H1 (cell line): ENCODE measurements around the gene WDR59. TPM values are rescaled to one million over a fixed set of nuclear protein-coding genes. Genes with fewer than 3 reads are reported as not detected.

Experiments
- CTCF ChIA-PET: fragments of 300-600 bp; sonication (Branson Sonifier 250); formaldehyde crosslinking; loops from one replicate; lab custom pipeline; 2021; ENCODE audit not compliant: partially characterized antibody; lab: Charles Lee
- POLR2A ChIA-PET: fragments of 300-600 bp; sonication (Branson Sonifier 250); formaldehyde crosslinking; loops from one replicate; lab custom pipeline; 2021; ENCODE audit warnings: inconsistent platforms; ENCODE audit not compliant: partially characterized antibody; lab: Charles Lee
- DNase-seq, 2 experiments: peaks; one replicate each; pipeline versions ENCODE4 v3.0.0 to v3.0.0-alpha.2; 2010 to 2022; ENCODE audit warnings: low spot score in 2 of 2, low read depth in 1 of 2, mixed read lengths in 1 of 2
- FAIRE-seq: peaks from 2 replicates; lab custom pipeline; 2011; peaks lifted over from hg19 to GRCh38; lab: Jason Lieb, UNC
- H2AFZ ChIP-seq: 2 replicates; pipeline ENCODE4 v1.8.1; 2012; ENCODE audit warnings: low read length, inconsistent platforms
- H2AK5ac ChIP-seq: 2 replicates; pipeline ENCODE4 v1.6.1; 2013; ENCODE audit warnings: low read depth, low read length
- H2BK120ac ChIP-seq: replicated peaks from 2 replicates; pipeline ENCODE3; 2013; ENCODE audit warnings: low read depth, low read length, inconsistent platforms
- H2BK12ac ChIP-seq: 2 replicates; pipeline ENCODE4 v1.6.1; 2013; ENCODE audit warnings: low read depth, low read length
- H2BK15ac ChIP-seq: 2 replicates; pipeline ENCODE4 v1.6.1; 2013; ENCODE audit warnings: low read length
- H2BK20ac ChIP-seq: 2 replicates; pipeline ENCODE4 v1.6.1; 2013; ENCODE audit warnings: low read length
- H2BK5ac ChIP-seq: 2 replicates; pipeline ENCODE4 v1.6.1; 2013; ENCODE audit warnings: low read depth, low read length
- H3K14ac ChIP-seq: 2 replicates; pipeline ENCODE4 v1.6.1; 2013; ENCODE audit warnings: inconsistent platforms; ENCODE audit not compliant: insufficient read length
- H3K18ac ChIP-seq: 2 replicates; pipeline ENCODE4 v1.6.1; 2013; ENCODE audit warnings: low read length; ENCODE audit errors: extremely low read depth
- H3K23ac ChIP-seq: 2 replicates; pipeline ENCODE4 v1.6.1; 2013; ENCODE audit warnings: inconsistent platforms; ENCODE audit not compliant: insufficient read length
- H3K23me2 ChIP-seq: 2 replicates; pipeline ENCODE4 v1.6.1; 2013; ENCODE audit warnings: low read depth, low read length
- H3K27ac ChIP-seq: 2 replicates; pipeline ENCODE4 v1.6.1; 2011; ENCODE audit warnings: low read depth, low read length, inconsistent platforms
- H3K27me3 ChIP-seq, 4 experiments: replicated peaks in 1 of 4; 1 replicate in 1 of 4; 2 replicates in 3 of 4; pipeline versions ENCODE4 v1.6.1 to v1.8.1; 2011 to 2013; ENCODE audit warnings: low read length in 3 of 4, mild to moderate bottlenecking in 3 of 4, inconsistent platforms in 2 of 4, mixed read lengths in 2 of 4, moderate library complexity in 1 of 4; ENCODE audit not compliant: control insufficient read depth in 3 of 4, insufficient read depth in 3 of 4; ENCODE audit errors: extremely low read depth in 1 of 4
- H3K36me3 ChIP-seq, 4 experiments: 2 replicates each; pipeline versions ENCODE4 v1.6.1 to v1.8.1; 2011 to 2013; ENCODE audit warnings: mild to moderate bottlenecking in 4 of 4, low read length in 3 of 4, moderate library complexity in 2 of 4, control low read depth in 1 of 4, inconsistent platforms in 1 of 4; ENCODE audit not compliant: insufficient read depth in 4 of 4, control insufficient read depth in 2 of 4
- H3K4ac ChIP-seq: replicated peaks from 2 replicates; pipeline ENCODE3; 2013; ENCODE audit warnings: low read length, low read depth, mixed read lengths, inconsistent platforms; ENCODE audit not compliant: insufficient read length
- H3K4me1 ChIP-seq, 4 experiments: replicated peaks in 1 of 4; 1 replicate in 1 of 4; 2 replicates in 3 of 4; pipeline versions ENCODE4 v1.6.1 to v1.8.1; 2011 to 2013; ENCODE audit warnings: low read length in 3 of 4, inconsistent platforms in 2 of 4, mixed read lengths in 1 of 4; ENCODE audit not compliant: insufficient read depth in 4 of 4, control insufficient read depth in 3 of 4
- H3K4me2 ChIP-seq, 2 experiments: 2 replicates each; pipeline versions ENCODE4 v1.6.1 to v1.8.1; 2011 to 2013; ENCODE audit warnings: low read depth in 2 of 2, low read length in 2 of 2, control low read depth in 1 of 2, inconsistent platforms in 1 of 2, mild to moderate bottlenecking in 1 of 2; ENCODE audit not compliant: insufficient read depth in 1 of 2
- H3K4me3 ChIP-seq, 4 experiments: fragments of 200-600, 300-600 bp in 1 of 4; sonication (generic), shearing (Covaris generic), sonication (Bioruptor Twin) in 1 of 4; 2 replicates each; pipeline versions ENCODE4 v1.5.1 to v1.8.1; 2011 to 2016; ENCODE audit warnings: low read length in 4 of 4, low read depth in 3 of 4, control low read depth in 2 of 4, inconsistent platforms in 2 of 4, mild to moderate bottlenecking in 2 of 4, mixed read lengths in 1 of 4, moderate library complexity in 1 of 4; ENCODE audit not compliant: insufficient read depth in 2 of 4; ENCODE audit errors: extremely low read depth in 1 of 4
- H3K56ac ChIP-seq: replicated peaks from 2 replicates; pipeline ENCODE3; 2013; ENCODE audit warnings: low read depth, mild to moderate bottlenecking, mixed read lengths, low read length, inconsistent platforms; ENCODE audit not compliant: insufficient read length
- H3K79me1 ChIP-seq: 2 replicates; pipeline ENCODE4 v1.6.1; 2013; ENCODE audit warnings: low read depth, low read length, control low read depth
- H3K79me2 ChIP-seq, 2 experiments: 2 replicates each; pipeline versions ENCODE4 v1.6.1 to v1.8.1; 2012 to 2013; ENCODE audit warnings: low read length in 2 of 2, mild to moderate bottlenecking in 2 of 2, inconsistent platforms in 1 of 2; ENCODE audit not compliant: insufficient read depth in 2 of 2, control insufficient read depth in 1 of 2
- H3K9ac ChIP-seq, 4 experiments: replicated peaks in 1 of 4; 1 replicate in 1 of 4; 2 replicates in 3 of 4; pipeline versions ENCODE4 v1.6.1 to v1.8.1; 2011 to 2013; ENCODE audit warnings: low read depth in 3 of 4, low read length in 3 of 4, control low read depth in 2 of 4, mild to moderate bottlenecking in 2 of 4, moderate library complexity in 2 of 4, inconsistent platforms in 1 of 4; ENCODE audit errors: extremely low read depth in 1 of 4
- H3K9me3 ChIP-seq, 2 experiments: 2 replicates each; pipeline versions ENCODE4 v1.6.1 to v1.8.1; 2012 to 2013; ENCODE audit warnings: mild to moderate bottlenecking in 2 of 2, moderate library complexity in 2 of 2, control low read depth in 1 of 2, inconsistent platforms in 1 of 2, low read depth in 1 of 2, low read length in 1 of 2, mixed read lengths in 1 of 2; ENCODE audit not compliant: insufficient read depth in 2 of 2
- H4K20me1 ChIP-seq, 2 experiments: replicated peaks in 1 of 2; 2 replicates each; pipeline versions ENCODE3 to v1.8.1; 2011 to 2013; ENCODE audit warnings: inconsistent platforms in 2 of 2, low read length in 2 of 2, mild to moderate bottlenecking in 1 of 2; ENCODE audit not compliant: insufficient read depth in 2 of 2, control insufficient read depth in 1 of 2
- H4K5ac ChIP-seq: 2 replicates; pipeline ENCODE4 v1.6.1; 2013; ENCODE audit warnings: low read length, low read depth, mixed read lengths, inconsistent platforms; ENCODE audit not compliant: insufficient read length
- H4K8ac ChIP-seq: 2 replicates; pipeline ENCODE4 v1.8.0; 2013; ENCODE audit warnings: mild to moderate bottlenecking, moderate library complexity, low read length, inconsistent platforms; ENCODE audit not compliant: insufficient read depth; ENCODE audit errors: extremely low read depth
- H4K91ac ChIP-seq: replicated peaks from 2 replicates; pipeline ENCODE3; 2013; ENCODE audit warnings: low read length, mixed read lengths, inconsistent platforms; ENCODE audit not compliant: insufficient read length
- BRCA1 ChIP-seq: IDR thresholded peaks from 2 replicates; pipeline ENCODE4 v1.6.1; 2012; ENCODE audit warnings: low read depth, low read length, improper control_type of control experiment
- CBX8 ChIP-seq: fragments of 300-800, 300-1000 bp; sonication (generic); IDR thresholded peaks from 2 replicates; pipeline ENCODE4 v1.7.1; 2016; ENCODE audit warnings: low read depth, low read length, borderline replicate concordance
- CEBPB ChIP-seq: IDR thresholded peaks from 2 replicates; pipeline ENCODE4 v1.6.1; 2012; ENCODE audit warnings: low read depth, low read length
- CHD2 ChIP-seq: IDR thresholded peaks from 2 replicates; pipeline ENCODE4 v1.6.1; 2012; ENCODE audit warnings: low read length, improper control_type of control experiment
- EZH2 ChIP-seq: fragments of 200-600 bp; sonication (generic); IDR thresholded peaks from 2 replicates; pipeline ENCODE4 v1.7.1; 2012; ENCODE audit warnings: low read depth, mild to moderate bottlenecking, moderate library complexity, low read length, inconsistent platforms; ENCODE audit not compliant: severe bottlenecking
- FOSL1 ChIP-seq: IDR thresholded peaks from 2 replicates; pipeline ENCODE4 v1.6.1; 2011; ENCODE audit warnings: mild to moderate bottlenecking, low read depth, low read length, moderate library complexity; ENCODE audit not compliant: insufficient read depth
- GABPA ChIP-seq: IDR thresholded peaks from 2 replicates; pipeline ENCODE4 v1.6.1; 2011; ENCODE audit warnings: mild to moderate bottlenecking, low read length, moderate library complexity, borderline replicate concordance; ENCODE audit not compliant: insufficient read depth
- HDAC6 ChIP-seq: IDR thresholded peaks from one replicate; pipeline ENCODE4 v1.7.1; 2012; ENCODE audit warnings: low read depth, mild to moderate bottlenecking, inconsistent platforms, low read length, moderate library complexity
- JUN ChIP-seq: IDR thresholded peaks from 2 replicates; pipeline ENCODE4 v1.6.1; 2011; ENCODE audit warnings: low read depth, mild to moderate bottlenecking, improper control_type of control experiment, low read length
- RNF2 ChIP-seq: fragments of 200-900, 300-1000 bp; sonication (generic); IDR thresholded peaks from 2 replicates; pipeline ENCODE4 v1.7.1; 2016; ENCODE audit warnings: borderline replicate concordance, low read depth, mild to moderate bottlenecking, antibody characterized with exemption, low read length; ENCODE audit not compliant: poor library complexity, severe bottlenecking; ENCODE audit errors: missing control alignments
- SIN3A ChIP-seq, 2 experiments: IDR thresholded peaks in 1 of 2; conservative IDR thresholded peaks in 1 of 2; 2 replicates each; pipeline ENCODE4 v1.6.1; 2011 to 2012; ENCODE audit warnings: low read length in 2 of 2, improper control_type of control experiment in 1 of 2, low read depth in 1 of 2, mild to moderate bottlenecking in 1 of 2
- SIX5 ChIP-seq: IDR thresholded peaks from 2 replicates; pipeline ENCODE4 v1.6.1; 2011; ENCODE audit warnings: mild to moderate bottlenecking, low read depth, low read length
- SP1 ChIP-seq: IDR thresholded peaks from 2 replicates; pipeline ENCODE4 v1.6.1; 2011; ENCODE audit warnings: low read depth, low read length
- TCF12 ChIP-seq: IDR thresholded peaks from 2 replicates; pipeline ENCODE4 v1.6.1; 2011; ENCODE audit warnings: low read depth, mild to moderate bottlenecking, low read length
- WGBS, 2 experiments: shearing (Covaris generic) in 1 of 2; methylation state at CpG; one replicate each; pipeline versions ENCODE4 v1.1.6 to v1.1.7; 2013 to 2015; ENCODE audit warnings: low lambda C conversion rate in 2 of 2, mixed read lengths in 2 of 2, inconsistent platforms in 1 of 2, low coverage in 1 of 2, missing lambda C conversion rate in 1 of 2; ENCODE audit not compliant: insufficient replicate concordance in 2 of 2, insufficient coverage in 1 of 2, insufficient read length in 1 of 2; ENCODE audit errors: extremely low coverage in 1 of 2, missing lambda C conversion rate in 1 of 2; 5-methylcytosine and 5-hydroxymethylcytosine counted together
- polyA plus RNA-seq, 7 experiments: library from polyadenylated mRNA; depleted of rRNA in 3 of 7; stranded (reverse) in 5 of 7; unstranded in 2 of 7; fragments of >200 nt in 5 of 7; fragments of 200-250 nt in 2 of 7; gene quantifications; 1 replicate in 5 of 7; 2 replicates in 1 of 7; 4 replicates in 1 of 7; pipeline versions ENCODE4 v1.2.1 to v1.2.3, GENCODE V29; 2011 to 2013; ENCODE audit warnings: missing spikeins in 2 of 7, mixed read lengths in 2 of 7
- total RNA-seq: library from RNA; stranded (reverse); fragmentation: NEBNext Ultra II Directional; extraction: Animal tissue kit (Norgen Biotek cat#: 25700); gene quantifications from 2 replicates; pipeline ENCODE4 v1.2.1, GENCODE V29; 2021

WDR59 gene
- total and polyA plus RNA-seq, 2 of the 8 experiments (the other 6 are each of a cell fraction or from before 2014, with no cell fraction given): 84.2 to 124 TPM

DNA sequence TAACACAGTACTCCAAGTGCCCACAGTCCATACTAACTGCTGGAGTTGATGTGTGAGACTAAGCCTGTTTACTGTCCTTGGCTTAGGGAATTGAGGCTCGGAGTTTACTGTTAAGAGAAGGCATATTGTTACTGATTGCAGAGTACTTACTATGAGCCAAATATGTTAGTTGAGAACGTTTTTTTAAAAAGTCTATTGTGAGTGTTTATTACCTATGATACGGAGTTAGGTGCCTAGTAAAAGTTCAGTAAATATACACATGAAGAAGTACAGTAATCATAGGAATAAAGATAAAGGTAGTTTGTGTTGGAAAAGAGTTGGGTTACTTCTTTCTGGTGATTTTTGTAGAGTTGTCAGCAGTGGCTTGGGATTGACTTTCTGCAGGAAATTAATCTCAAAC is 39.3 kb upstream of the WDR59 start:
- CTCF ChIA-PET: no interaction called here
- 89% methylated on average over 3 of the region's 3 CpGs; no CpG with 5 or more reads in 1 of the 2 experiments for WGBS, 2 experiments
- Histone ChIP-seq H4K91ac (no peak overlapping the region), H3K27me3 (no peaks in the 10 kb centered on the region), H3K14ac (no peak overlapping the region), H3K9me3 (peaks cover 5 to 7% of the 10 kb centered on the region in 2 experiments; a peak in 2 of 4 replicates), H3K4ac (no peak overlapping the region), H3K23me2 (no peaks in the 10 kb centered on the region), H3K79me1 (peaks cover 6% of the 10 kb centered on the region), H3K23ac (no peak overlapping the region), H2AFZ (no peak overlapping the region), H4K20me1 (peaks cover 4 to 10% of the 10 kb centered on the region in 2 experiments), H3K36me3 (peaks cover 0 to 10% (median 1%) of the 10 kb centered on the region in 4 experiments; a peak in 3 of 8 replicates), H3K18ac (no peak overlapping the region), H2BK120ac (no peak overlapping the region), H3K4me2 (no peak overlapping the region), H3K4me3 (no peak overlapping the region), H3K27ac (no peak overlapping the region), H4K8ac (no peak overlapping the region), H2AK5ac (no peak overlapping the region), H3K56ac (no peak overlapping the region), H2BK15ac (no peak overlapping the region), H2BK12ac (no peak overlapping the region), H3K9ac (no peak overlapping the region), H2BK5ac (no peak overlapping the region), H3K79me2 (peaks cover 7 to 86% of the 10 kb centered on the region in 2 experiments), H3K4me1 (no peaks in the 10 kb centered on the region; a peak in 1 of 7 replicates), H2BK20ac (no peak overlapping the region), H4K5ac (no peak overlapping the region)
- DNase-seq: no peak
- POLR2A ChIA-PET: no interaction called here
- FAIRE-seq: no peak
- TF ChIP-seq SIX5 (no peak), SIN3A (conservative IDR thresholded peaks at IDR 0.05 in 1 of 2, IDR thresholded peaks at IDR 0.05 in 1 of 2; ENCODE audit: low read depth in 1 of 2, low read length in 2 of 2) (no peak), BRCA1 (no peak), JUN (no peak), CEBPB (no peak), RNF2 (no peak), FOSL1 (no peak), SP1 (no peak), HDAC6 (no peak), TCF12 (no peak), GABPA (no peak), EZH2 (no peak), CBX8 (no peak), CHD2 (no peak)
